22Rv1 (cell line): Measurements from ENCODE around the gene PAM16.

ENCODE experiments used
- H3K27ac ChIP-seq: fragments of 450-650 bp; 2 replicates; pipeline ENCODE4 v1.5.1; 2017
- CTCF ChIP-seq: fragments of 450-650 bp; IDR thresholded peaks from 2 replicates; pipeline ENCODE4 v1.5.1; 2017; ENCODE audit warnings: mild to moderate bottlenecking
- ZFX ChIP-seq: fragments of 450-650 bp; IDR thresholded peaks from 2 replicates; pipeline ENCODE4 v1.6.1; 2017; ENCODE audit warnings: antibody characterized with exemption, borderline replicate concordance

PAM16 gene

GRCh38 chr16:4291699-4292098 is 59.4 kb downstream of the PAM16 start:
- no peak overlapping the region for H3K27ac ChIP-seq
- TF ChIP-seq CTCF (no peak), ZFX (no peak)
